Neural cell (in vitro differentiated cells): Measurements from ENCODE around the gene FXYD6. TPM values are rescaled to one million over a fixed set of nuclear protein-coding genes. Genes with fewer than 3 reads are reported as not detected.

ENCODE experiments used
- H2AFZ ChIP-seq: fragments of 200-600, 300-800 bp; sonication (generic), shearing (Covaris generic); 2 replicates; pipeline ENCODE4 v1.6.0; 2014; ENCODE audit warnings: low read depth, mild to moderate bottlenecking, antibody characterized with exemption, low read length, moderate library complexity
- H3F3A ChIP-seq: fragments of 200-600 bp; shearing (Covaris generic); 2 replicates; pipeline ENCODE4 v1.6.1; 2016; ENCODE audit warnings: mild to moderate bottlenecking, moderate library complexity, mixed read lengths, antibody characterized with exemption, low read length; ENCODE audit not compliant: insufficient read depth, poor library complexity, severe bottlenecking
- H3K27ac ChIP-seq: fragments of 200-600, 300-800 bp; sonication (generic), shearing (Covaris generic); 2 replicates; pipeline ENCODE4 v1.5.1; 2014; ENCODE audit warnings: mild to moderate bottlenecking, low read length, moderate library complexity
- H3K27me3 ChIP-seq: fragments of 300-800, 200-600 bp; sonication (generic), shearing (Covaris generic); 2 replicates; pipeline ENCODE4 v1.6.0; 2014; ENCODE audit warnings: mild to moderate bottlenecking, low read depth, low read length, moderate library complexity; ENCODE audit not compliant: insufficient read depth
- H3K36me3 ChIP-seq: fragments of 300-800, 200-600 bp; sonication (generic), shearing (Covaris generic); 2 replicates; pipeline ENCODE4 v1.5.1; 2014; ENCODE audit warnings: mild to moderate bottlenecking, antibody characterized with exemption, low read length, moderate library complexity; ENCODE audit not compliant: insufficient read depth
- H3K4me2 ChIP-seq: fragments of 300-800, 200-600 bp; sonication (generic), shearing (Covaris generic); 2 replicates; pipeline ENCODE4 v1.6.0; 2014; ENCODE audit warnings: mild to moderate bottlenecking, low read length
- H3K4me3 ChIP-seq: fragments of 300-800, 200-600 bp; sonication (generic), shearing (Covaris generic); 2 replicates; pipeline ENCODE4 v1.5.1; 2014; ENCODE audit warnings: mild to moderate bottlenecking, low read length, moderate library complexity
- H3K79me2 ChIP-seq: fragments of 200-600 bp; shearing (Covaris generic); replicated peaks from 2 replicates; pipeline ENCODE4 v1.6.0; 2014; ENCODE audit warnings: mild to moderate bottlenecking, low read length, moderate library complexity; ENCODE audit not compliant: insufficient read depth
- H3K9ac ChIP-seq: fragments of 300-800, 200-600 bp; sonication (generic), shearing (Covaris generic); 2 replicates; pipeline ENCODE4 v1.6.1; 2016; ENCODE audit warnings: mild to moderate bottlenecking, low read length, mixed read lengths
- H3K9me2 ChIP-seq: fragments of 200-600 bp; shearing (Covaris generic); 2 replicates; pipeline ENCODE4 v1.6.1; 2016; ENCODE audit warnings: mild to moderate bottlenecking, low read length, mixed read lengths; ENCODE audit not compliant: insufficient read depth
- H3K9me3 ChIP-seq: fragments of 200-600, 300-800 bp; sonication (generic), shearing (Covaris generic); 2 replicates; pipeline ENCODE4 v1.6.1; 2016; ENCODE audit warnings: mild to moderate bottlenecking, mixed run types, low read length, moderate library complexity, mixed read lengths
- H4K20me1 ChIP-seq: fragments of 200-600 bp; shearing (Covaris generic); 2 replicates; pipeline ENCODE4 v1.6.1; 2016; ENCODE audit warnings: mild to moderate bottlenecking, mixed run types; ENCODE audit not compliant: insufficient read depth
- EP300 ChIP-seq: fragments of 450-650 bp; conservative IDR thresholded peaks from 2 replicates; pipeline ENCODE4 v1.6.1; 2014; ENCODE audit warnings: antibody characterized with exemption, mild to moderate bottlenecking, moderate library complexity; ENCODE audit not compliant: poor library complexity, severe bottlenecking
- EZH2 ChIP-seq: fragments of 200-600, 300-800 bp; shearing (Covaris generic), sonication (generic); IDR thresholded peaks from 2 replicates; pipeline ENCODE4 v1.6.1; 2014; ENCODE audit warnings: antibody characterized with exemption, low read length, borderline replicate concordance, mild to moderate bottlenecking; ENCODE audit not compliant: insufficient read depth, poor library complexity, severe bottlenecking
- MXI1 ChIP-seq: fragments of 450-650 bp; conservative IDR thresholded peaks from 2 replicates; pipeline ENCODE4 v1.6.1; 2014; ENCODE audit warnings: antibody characterized with exemption, mild to moderate bottlenecking; ENCODE audit not compliant: poor library complexity, severe bottlenecking
- POLR2AphosphoS5 ChIP-seq: IDR thresholded peaks from 2 replicates; pipeline ENCODE4 v1.6.1; 2012
- RAD21 ChIP-seq: fragments of 450-650 bp; conservative IDR thresholded peaks from 2 replicates; pipeline ENCODE4 v1.6.1; 2014; ENCODE audit warnings: antibody characterized with exemption, mild to moderate bottlenecking, moderate library complexity
- SMC3 ChIP-seq: fragments of 450-650 bp; conservative IDR thresholded peaks from 2 replicates; pipeline ENCODE4 v1.6.1; 2014; ENCODE audit warnings: antibody characterized with exemption, mild to moderate bottlenecking, moderate library complexity; ENCODE audit not compliant: poor library complexity
- TAF1 ChIP-seq: IDR thresholded peaks from 2 replicates; pipeline ENCODE4 v1.6.1; 2012; ENCODE audit warnings: low read depth
- polyA plus RNA-seq: library from polyadenylated mRNA; depleted of rRNA; stranded (reverse); fragments of >200 nt; gene quantifications from 2 replicates; pipeline ENCODE4 v1.2.3, GENCODE V29; 2014
- TF ChIP-seq, protein P1 (sequence below): fragments of 450-650 bp; IDR thresholded peaks from 2 replicates; pipeline ENCODE4 v1.5.1; 2014; ENCODE audit warnings: antibody characterized with exemption, mild to moderate bottlenecking, moderate library complexity; ENCODE audit not compliant: poor library complexity, severe bottlenecking
- TF ChIP-seq, protein P2 (sequence below): IDR thresholded peaks from 2 replicates; pipeline ENCODE4 v1.6.1; 2012; ENCODE audit warnings: borderline replicate concordance

FXYD6 gene
- polyA plus RNA-seq, 1 donor from 2014 or later, result 218 TPM

DNA sequence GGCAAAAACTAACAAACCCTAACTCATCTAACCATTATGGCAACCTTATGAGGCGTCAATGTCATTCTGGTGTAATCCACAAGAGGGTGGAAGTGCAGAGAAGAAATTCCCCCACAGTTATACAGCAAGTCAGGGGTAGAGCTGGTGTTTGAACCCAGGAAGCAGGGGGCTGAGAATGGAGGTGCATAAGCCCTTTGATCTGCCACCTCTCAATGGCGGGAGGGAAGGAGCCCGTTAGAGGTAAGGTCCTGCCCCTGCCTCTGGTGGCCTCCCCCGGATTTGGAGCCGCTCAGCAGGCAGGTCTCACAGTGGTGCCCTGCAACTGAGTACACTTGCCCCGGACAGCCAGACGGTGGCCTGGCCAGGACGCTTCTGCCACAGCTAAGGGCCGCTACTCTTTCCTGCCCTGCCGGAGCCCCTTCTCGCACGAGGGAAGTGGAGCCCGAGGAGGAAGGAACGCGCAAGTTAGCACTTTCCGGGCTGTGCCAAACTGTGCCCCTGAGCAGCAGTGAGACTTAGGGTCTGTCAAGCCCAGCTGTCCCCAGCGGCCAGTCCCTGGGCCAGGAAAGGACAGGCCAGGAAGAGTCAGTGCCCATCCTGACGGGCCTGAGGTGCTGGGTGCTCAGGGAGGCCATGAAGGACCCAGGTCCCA lies 53.0 kb downstream of the FXYD6 start:
- H2AFZ ChIP-seq, result no peak overlapping the region

DNA sequence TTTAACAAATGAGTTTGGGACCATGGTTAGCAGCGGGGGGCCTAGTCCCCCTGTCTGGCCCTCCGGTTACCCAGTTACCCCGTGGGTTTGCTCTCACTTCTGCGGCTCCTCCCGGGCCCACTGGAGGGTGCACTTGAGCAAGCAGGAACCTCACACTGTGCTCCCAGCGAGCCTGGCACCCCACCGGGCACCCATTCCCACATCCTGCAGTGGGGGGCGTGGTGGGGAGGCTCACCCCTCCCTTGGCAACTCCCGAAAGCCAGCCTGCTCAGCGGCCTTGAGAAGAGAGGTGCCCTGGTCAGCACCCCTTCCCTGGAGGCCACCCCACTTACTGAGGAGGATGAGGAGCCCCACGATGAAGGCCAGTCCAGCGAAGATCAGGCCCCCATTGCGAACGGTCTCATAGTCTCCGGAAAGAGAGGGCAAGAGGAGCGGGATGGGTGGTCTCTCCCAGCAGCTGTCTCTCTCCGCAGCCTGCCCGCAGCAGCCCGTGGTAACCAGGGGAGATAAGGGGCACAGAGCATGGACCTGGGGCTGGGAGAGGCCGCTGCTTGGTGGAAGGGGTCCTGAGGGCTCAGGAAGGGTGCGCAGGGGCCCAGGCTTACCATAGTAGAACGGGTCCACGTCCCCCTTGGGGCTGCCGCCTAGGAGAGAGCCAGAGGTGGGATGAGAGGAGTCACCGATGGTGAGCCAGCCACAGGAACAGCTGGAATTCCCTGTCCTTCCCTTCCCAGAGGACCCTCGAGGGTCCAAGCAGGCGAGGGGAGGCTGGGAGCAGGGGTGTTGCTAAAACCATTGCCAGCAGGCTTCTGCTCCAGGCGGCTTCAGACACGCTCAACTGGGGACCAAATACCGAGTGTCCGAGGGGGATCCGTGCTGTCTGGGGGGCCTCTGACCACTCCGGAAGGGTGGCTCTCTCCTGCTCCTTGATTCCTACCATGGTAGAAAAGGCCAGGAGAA lies 54.1 kb downstream of the FXYD6 start:
- H3K9me3 ChIP-seq, result no peaks in the 10 kb centered on the region
- H3F3A ChIP-seq, result no peaks in the 10 kb centered on the region
- no peak overlapping the region for H2AFZ ChIP-seq
- H4K20me1 ChIP-seq, result no peaks in the 10 kb centered on the region
- H3K79me2 ChIP-seq, result no peaks in the 10 kb centered on the region
- H3K4me3 ChIP-seq, result no peak overlapping the region
- no peaks in the 10 kb centered on the region for H3K36me3 ChIP-seq
- H3K4me2 ChIP-seq, result no peak overlapping the region
- no peaks in the 10 kb centered on the region for H3K27me3 ChIP-seq
- H3K9me2 ChIP-seq, result no peaks in the 10 kb centered on the region
- no peak overlapping the region for H3K27ac ChIP-seq
- no peak overlapping the region for H3K9ac ChIP-seq
- TF ChIP-seq RAD21 (peak; percentile 35), EZH2 (no peak), SMC3 (peak; percentile 53), POLR2AphosphoS5 (no peak)
- TF ChIP-seq, protein P1, sequence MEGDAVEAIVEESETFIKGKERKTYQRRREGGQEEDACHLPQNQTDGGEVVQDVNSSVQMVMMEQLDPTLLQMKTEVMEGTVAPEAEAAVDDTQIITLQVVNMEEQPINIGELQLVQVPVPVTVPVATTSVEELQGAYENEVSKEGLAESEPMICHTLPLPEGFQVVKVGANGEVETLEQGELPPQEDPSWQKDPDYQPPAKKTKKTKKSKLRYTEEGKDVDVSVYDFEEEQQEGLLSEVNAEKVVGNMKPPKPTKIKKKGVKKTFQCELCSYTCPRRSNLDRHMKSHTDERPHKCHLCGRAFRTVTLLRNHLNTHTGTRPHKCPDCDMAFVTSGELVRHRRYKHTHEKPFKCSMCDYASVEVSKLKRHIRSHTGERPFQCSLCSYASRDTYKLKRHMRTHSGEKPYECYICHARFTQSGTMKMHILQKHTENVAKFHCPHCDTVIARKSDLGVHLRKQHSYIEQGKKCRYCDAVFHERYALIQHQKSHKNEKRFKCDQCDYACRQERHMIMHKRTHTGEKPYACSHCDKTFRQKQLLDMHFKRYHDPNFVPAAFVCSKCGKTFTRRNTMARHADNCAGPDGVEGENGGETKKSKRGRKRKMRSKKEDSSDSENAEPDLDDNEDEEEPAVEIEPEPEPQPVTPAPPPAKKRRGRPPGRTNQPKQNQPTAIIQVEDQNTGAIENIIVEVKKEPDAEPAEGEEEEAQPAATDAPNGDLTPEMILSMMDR, result peak; percentile 50

More for the DNA sequence above, 53.0 kb downstream of the FXYD6 start:
- no peaks in the 10 kb centered on the region for H3K79me2 ChIP-seq
- no peaks in the 10 kb centered on the region for H3F3A ChIP-seq
- H3K27ac ChIP-seq, result no peak overlapping the region
- no peak overlapping the region for H3K4me2 ChIP-seq
- TF ChIP-seq SMC3 (peak; percentile 64), RAD21 (peak; percentile 50), POLR2AphosphoS5 (no peak)
- TF ChIP-seq, protein P1, result peak; percentile 54
- no peaks in the 10 kb centered on the region for H3K36me3 ChIP-seq
- H3K4me3 ChIP-seq, result no peak overlapping the region
- H4K20me1 ChIP-seq, result no peaks in the 10 kb centered on the region
- H3K9me3 ChIP-seq, result no peaks in the 10 kb centered on the region
- H3K27me3 ChIP-seq, result no peaks in the 10 kb centered on the region
- no peaks in the 10 kb centered on the region for H3K9me2 ChIP-seq
- H3K9ac ChIP-seq, result no peak overlapping the region

DNA sequence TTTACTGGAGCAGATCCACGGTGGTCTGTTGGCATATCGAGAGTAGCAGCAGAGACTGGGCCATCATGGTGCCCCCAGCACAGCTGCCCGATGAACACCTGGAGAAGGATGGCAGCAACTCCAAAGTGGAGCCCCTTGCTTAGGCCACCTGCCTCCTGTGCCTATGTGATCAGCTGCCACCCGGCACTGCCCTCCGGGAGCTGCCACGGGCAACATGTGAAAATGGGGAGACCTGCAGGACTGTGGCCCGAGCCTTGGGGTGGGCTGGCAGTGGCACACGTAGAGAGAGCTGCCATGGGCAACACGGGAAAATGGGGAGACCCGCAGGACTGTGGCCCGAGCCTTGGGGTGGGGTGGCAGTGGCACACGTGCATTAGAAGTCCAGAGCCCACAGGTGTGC lies 55.0 kb downstream of the FXYD6 start:
- TF ChIP-seq EZH2 (no peak), TAF1 (no peak), SMC3 (no peak), EP300 (no peak), MXI1 (no peak), RAD21 (no peak), POLR2AphosphoS5 (no peak)
- TF ChIP-seq, protein P2, sequence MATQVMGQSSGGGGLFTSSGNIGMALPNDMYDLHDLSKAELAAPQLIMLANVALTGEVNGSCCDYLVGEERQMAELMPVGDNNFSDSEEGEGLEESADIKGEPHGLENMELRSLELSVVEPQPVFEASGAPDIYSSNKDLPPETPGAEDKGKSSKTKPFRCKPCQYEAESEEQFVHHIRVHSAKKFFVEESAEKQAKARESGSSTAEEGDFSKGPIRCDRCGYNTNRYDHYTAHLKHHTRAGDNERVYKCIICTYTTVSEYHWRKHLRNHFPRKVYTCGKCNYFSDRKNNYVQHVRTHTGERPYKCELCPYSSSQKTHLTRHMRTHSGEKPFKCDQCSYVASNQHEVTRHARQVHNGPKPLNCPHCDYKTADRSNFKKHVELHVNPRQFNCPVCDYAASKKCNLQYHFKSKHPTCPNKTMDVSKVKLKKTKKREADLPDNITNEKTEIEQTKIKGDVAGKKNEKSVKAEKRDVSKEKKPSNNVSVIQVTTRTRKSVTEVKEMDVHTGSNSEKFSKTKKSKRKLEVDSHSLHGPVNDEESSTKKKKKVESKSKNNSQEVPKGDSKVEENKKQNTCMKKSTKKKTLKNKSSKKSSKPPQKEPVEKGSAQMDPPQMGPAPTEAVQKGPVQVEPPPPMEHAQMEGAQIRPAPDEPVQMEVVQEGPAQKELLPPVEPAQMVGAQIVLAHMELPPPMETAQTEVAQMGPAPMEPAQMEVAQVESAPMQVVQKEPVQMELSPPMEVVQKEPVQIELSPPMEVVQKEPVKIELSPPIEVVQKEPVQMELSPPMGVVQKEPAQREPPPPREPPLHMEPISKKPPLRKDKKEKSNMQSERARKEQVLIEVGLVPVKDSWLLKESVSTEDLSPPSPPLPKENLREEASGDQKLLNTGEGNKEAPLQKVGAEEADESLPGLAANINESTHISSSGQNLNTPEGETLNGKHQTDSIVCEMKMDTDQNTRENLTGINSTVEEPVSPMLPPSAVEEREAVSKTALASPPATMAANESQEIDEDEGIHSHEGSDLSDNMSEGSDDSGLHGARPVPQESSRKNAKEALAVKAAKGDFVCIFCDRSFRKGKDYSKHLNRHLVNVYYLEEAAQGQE, result no peak
- TF ChIP-seq, protein P1, result no peak
- H3K27me3 ChIP-seq, result no peaks in the 10 kb centered on the region
- no peak overlapping the region for H2AFZ ChIP-seq
- H4K20me1 ChIP-seq, result no peaks in the 10 kb centered on the region
- H3K9me3 ChIP-seq, result no peaks in the 10 kb centered on the region
- H3K4me2 ChIP-seq, result no peak overlapping the region
- H3K9ac ChIP-seq, result no peak overlapping the region
- H3K27ac ChIP-seq, result no peak overlapping the region
- H3K4me3 ChIP-seq, result no peak overlapping the region
- no peaks in the 10 kb centered on the region for H3K36me3 ChIP-seq
- no peaks in the 10 kb centered on the region for H3F3A ChIP-seq
- no peaks in the 10 kb centered on the region for H3K79me2 ChIP-seq
- no peaks in the 10 kb centered on the region for H3K9me2 ChIP-seq
